ENCODE measurements around the gene FBXO46. TPM values are rescaled to one million over a fixed set of nuclear protein-coding genes. Genes with fewer than 3 reads are reported as not detected.

The FBXO46 gene
- total and polyA plus RNA-seq, 2 of the 13 experiments (the other 11 are each of a cell fraction or from before 2014, with no cell fraction given): 6.2 to 6.4 TPM

DNA sequence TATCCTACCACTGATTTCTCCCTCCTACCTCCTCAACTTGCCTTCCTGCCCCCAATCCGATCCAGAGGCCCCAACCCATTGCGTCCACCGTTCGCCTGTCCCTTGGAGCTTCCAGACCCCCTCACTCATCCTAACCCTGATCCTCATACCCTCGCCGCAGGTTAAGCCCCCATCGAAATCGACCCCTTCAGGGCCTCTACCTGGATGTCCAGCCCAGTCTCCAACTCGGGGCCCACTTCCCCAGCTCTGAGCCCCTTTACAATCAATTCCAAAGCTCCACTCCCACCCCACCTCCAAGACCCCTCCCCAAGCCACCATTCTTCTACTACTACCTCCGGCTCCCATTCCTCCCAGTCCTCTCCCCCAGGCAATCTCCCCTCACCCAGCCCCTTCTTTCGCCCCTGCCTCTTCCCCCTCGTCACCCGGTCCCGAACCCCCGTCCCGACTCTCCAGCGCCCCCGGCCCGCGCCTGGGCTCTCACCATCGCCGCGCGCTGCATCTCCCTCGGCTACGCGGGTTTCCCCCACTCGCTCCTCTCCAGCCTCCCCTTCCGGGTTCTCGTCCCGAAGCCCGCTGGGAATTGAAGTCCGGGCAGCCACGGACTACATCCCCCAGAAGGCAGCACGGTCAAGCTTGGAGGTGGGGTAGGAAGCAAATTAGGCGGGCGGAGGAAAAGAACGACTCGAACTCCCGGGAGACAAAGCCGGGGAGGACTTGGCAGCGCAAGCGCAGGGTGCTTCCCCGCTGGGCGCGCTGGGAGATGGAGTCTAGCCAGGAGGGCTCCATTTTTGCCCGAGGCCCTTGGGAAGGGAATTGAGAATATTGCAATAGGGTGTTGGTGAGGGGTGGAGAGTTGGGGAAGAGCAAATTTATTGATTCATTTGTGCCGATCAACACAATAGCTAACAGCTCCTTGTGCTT is at the start of gene FBXO46 (continued):
- TF ChIP-seq HIVEP1 (CRISPR knock-in tag; IDR thresholded peaks at IDR 0.05) (peak; percentile 80), CENPT (CRISPR knock-in tag; IDR thresholded peaks at IDR 0.05; ENCODE audit: low read depth) (no peak), NR2F6 (IDR thresholded peaks at IDR 0.05) (no peak), NR2F6 (CRISPR knock-in tag; IDR thresholded peaks at IDR 0.05) (peak; percentile 6; the same call in 1 of the 2 replicates), HMGXB4 (CRISPR knock-in tag; IDR thresholded peaks at IDR 0.05; ENCODE audit: borderline replicate concordance in 1 of 2, low read depth in 1 of 2) (peak; percentile 38 to 92; a peak in 2 of 4 replicates), SATB2 (CRISPR knock-in tag; IDR thresholded peaks at IDR 0.05) (no peak), REL (CRISPR knock-in tag; conservative IDR thresholded peaks at IDR 0.05) (0 out of 2 replicates have a peak, but pooled peaks have one; percentile 48), NFYC (CRISPR knock-in tag; IDR thresholded peaks at IDR 0.05) (no peak), ZBTB25 (CRISPR knock-in tag; IDR thresholded peaks at IDR 0.05) (no peak; the same call in 1 of the 2 replicates), GTF2F1 (IDR thresholded peaks at IDR 0.05; ENCODE audit: low read length) (no peak), ZNF781 (CRISPR knock-in tag; IDR thresholded peaks at IDR 0.05; ENCODE audit: borderline replicate concordance, not compliant biosample characterization) (peak; percentile 4), ELF1 (CRISPR knock-in tag; IDR thresholded peaks at IDR 0.05) (peak; percentile 100), ZFP91 (CRISPR knock-in tag; IDR thresholded peaks at IDR 0.05; ENCODE audit: borderline replicate concordance) (peak; percentile 94), ERF (CRISPR knock-in tag; IDR thresholded peaks at IDR 0.05) (0 out of 2 replicates have a peak, but pooled peaks have one; percentile 52), MED1 (CRISPR knock-in tag; IDR thresholded peaks at IDR 0.05) (peak; percentile 48; the same call in 1 of the 2 replicates), SALL1 (CRISPR knock-in tag; IDR thresholded peaks at IDR 0.05) (peak; percentile 71), ZNF513 (CRISPR knock-in tag; conservative IDR thresholded peaks at IDR 0.05) (no peak)
- TF ChIP-seq, protein P1, sequence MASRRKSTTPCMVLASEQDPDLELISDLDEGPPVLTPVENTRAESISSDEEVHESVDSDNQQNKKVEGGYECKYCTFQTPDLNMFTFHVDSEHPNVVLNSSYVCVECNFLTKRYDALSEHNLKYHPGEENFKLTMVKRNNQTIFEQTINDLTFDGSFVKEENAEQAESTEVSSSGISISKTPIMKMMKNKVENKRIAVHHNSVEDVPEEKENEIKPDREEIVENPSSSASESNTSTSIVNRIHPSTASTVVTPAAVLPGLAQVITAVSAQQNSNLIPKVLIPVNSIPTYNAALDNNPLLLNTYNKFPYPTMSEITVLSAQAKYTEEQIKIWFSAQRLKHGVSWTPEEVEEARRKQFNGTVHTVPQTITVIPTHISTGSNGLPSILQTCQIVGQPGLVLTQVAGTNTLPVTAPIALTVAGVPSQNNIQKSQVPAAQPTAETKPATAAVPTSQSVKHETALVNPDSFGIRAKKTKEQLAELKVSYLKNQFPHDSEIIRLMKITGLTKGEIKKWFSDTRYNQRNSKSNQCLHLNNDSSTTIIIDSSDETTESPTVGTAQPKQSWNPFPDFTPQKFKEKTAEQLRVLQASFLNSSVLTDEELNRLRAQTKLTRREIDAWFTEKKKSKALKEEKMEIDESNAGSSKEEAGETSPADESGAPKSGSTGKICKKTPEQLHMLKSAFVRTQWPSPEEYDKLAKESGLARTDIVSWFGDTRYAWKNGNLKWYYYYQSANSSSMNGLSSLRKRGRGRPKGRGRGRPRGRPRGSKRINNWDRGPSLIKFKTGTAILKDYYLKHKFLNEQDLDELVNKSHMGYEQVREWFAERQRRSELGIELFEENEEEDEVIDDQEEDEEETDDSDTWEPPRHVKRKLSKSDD (CRISPR knock-in tag; IDR thresholded peaks at IDR 0.05; ENCODE audit: low read depth): no peak
